Measurements from ENCODE around the gene ZNF467.
A peak's percentile ranks its signal among the peaks of the same experiment; 100 is the strongest.

The ZNF467 gene

GRCh38 chr7:149773446-149774236 lies at the start of gene ZNF467:
Gene ZNF467 (minus strand): TSS chr7:149773588. CDS start chr7:149771032, 2,556 bp downstream.
- Mint-ChIP-seq H3K27ac (peak within 1 kb of the TSS; percentile 87), H3K4me1 (ENCODE audit: low read depth) (peaks cover 43% of the 10 kb centered on the region), H3K36me3 (ENCODE audit: low read depth) (peaks cover 27% of the 10 kb centered on the region), H3K4me3 (peak within 1 kb of the TSS; percentile 91), H3K27me3 (peaks cover 12% of the 10 kb centered on the region), H3K9me3 (no peaks in the 10 kb centered on the region)
- intact Hi-C loops (cut with micrococcal nuclease), result loop anchor here (5.0 kb wide), 1 partner anchor 64 kb away; the partner anchor contains the start of gene ZNF862

GRCh38 chr7:149822353-149822943 lies 49.1 kb upstream of the ZNF467 start:
- intact Hi-C loops (cut with micrococcal nuclease), result no loop called here
- H3K4me1 Mint-ChIP-seq (ENCODE audit: low read depth), result no peaks in the 10 kb centered on the region
- no peaks in the 10 kb centered on the region for H3K27me3 Mint-ChIP-seq
- no peak overlapping the region for H3K4me3 Mint-ChIP-seq
- H3K9me3 Mint-ChIP-seq, result no peaks in the 10 kb centered on the region
- H3K27ac Mint-ChIP-seq, result no peak overlapping the region
- H3K36me3 Mint-ChIP-seq (ENCODE audit: low read depth), result no peaks in the 10 kb centered on the region

- H3K27ac Mint-ChIP-seq, result no peak overlapping the region
- intact Hi-C loops (cut with micrococcal nuclease), result no loop called here
- no peaks in the 10 kb centered on the region for H3K4me1 Mint-ChIP-seq (ENCODE audit: low read depth)
- no peaks in the 10 kb centered on the region for H3K36me3 Mint-ChIP-seq (ENCODE audit: low read depth)
- H3K4me3 Mint-ChIP-seq, result no peak overlapping the region
- no peaks in the 10 kb centered on the region for H3K9me3 Mint-ChIP-seq
- no peaks in the 10 kb centered on the region for H3K27me3 Mint-ChIP-seq
Measured at GRCh38 chr7:149821191-149822148, 48.1 kb upstream of the ZNF467 start.

GRCh38 chr7:149820622-149821190 lies 47.3 kb upstream of the ZNF467 start:
- H3K4me3 Mint-ChIP-seq, result no peak overlapping the region
- H3K36me3 Mint-ChIP-seq (ENCODE audit: low read depth), result no peaks in the 10 kb centered on the region
- no peaks in the 10 kb centered on the region for H3K9me3 Mint-ChIP-seq
- H3K27me3 Mint-ChIP-seq, result no peaks in the 10 kb centered on the region
- H3K27ac Mint-ChIP-seq, result no peak overlapping the region
- H3K4me1 Mint-ChIP-seq (ENCODE audit: low read depth), result no peaks in the 10 kb centered on the region
- intact Hi-C loops (cut with micrococcal nuclease), result no loop called here

GRCh38 chr7:149819961-149820340 lies 46.6 kb upstream of the ZNF467 start:
- no peaks in the 10 kb centered on the region for H3K4me1 Mint-ChIP-seq (ENCODE audit: low read depth)
- H3K27ac Mint-ChIP-seq, result no peak overlapping the region

GRCh38 chr7:149819141-149819960 lies 46.0 kb upstream of the ZNF467 start:
- no peaks in the 10 kb centered on the region for H3K36me3 Mint-ChIP-seq (ENCODE audit: low read depth)
- H3K4me1 Mint-ChIP-seq (ENCODE audit: low read depth), result no peaks in the 10 kb centered on the region
- H3K9me3 Mint-ChIP-seq, result no peaks in the 10 kb centered on the region
- no peaks in the 10 kb centered on the region for H3K27me3 Mint-ChIP-seq
- intact Hi-C loops (cut with micrococcal nuclease), result no loop called here
- no peak overlapping the region for H3K27ac Mint-ChIP-seq
- H3K4me3 Mint-ChIP-seq, result no peak overlapping the region

More at GRCh38 chr7:149819961-149820340, 46.6 kb upstream of the ZNF467 start:
- no peaks in the 10 kb centered on the region for H3K36me3 Mint-ChIP-seq (ENCODE audit: low read depth)
- H3K4me3 Mint-ChIP-seq, result no peak overlapping the region
- H3K9me3 Mint-ChIP-seq, result no peaks in the 10 kb centered on the region
- no peaks in the 10 kb centered on the region for H3K27me3 Mint-ChIP-seq
- intact Hi-C loops (cut with micrococcal nuclease), result no loop called here

- Mint-ChIP-seq H3K27ac (no peak overlapping the region), H3K27me3 (no peaks in the 10 kb centered on the region), H3K36me3 (ENCODE audit: low read depth) (no peaks in the 10 kb centered on the region), H3K9me3 (no peaks in the 10 kb centered on the region), H3K4me3 (no peak overlapping the region), H3K4me1 (ENCODE audit: low read depth) (no peaks in the 10 kb centered on the region)
- intact Hi-C loops (cut with micrococcal nuclease), result no loop called here
Measured at GRCh38 chr7:149818536-149818840, 45.1 kb upstream of the ZNF467 start.

GRCh38 chr7:149817836-149818535 lies 44.6 kb upstream of the ZNF467 start:
- no peaks in the 10 kb centered on the region for H3K9me3 Mint-ChIP-seq
- H3K27me3 Mint-ChIP-seq, result no peaks in the 10 kb centered on the region

GRCh38 chr7:149817301-149817771 lies 43.9 kb upstream of the ZNF467 start:
- no peak overlapping the region for H3K4me3 Mint-ChIP-seq
- H3K27me3 Mint-ChIP-seq, result no peaks in the 10 kb centered on the region
- intact Hi-C loops (cut with micrococcal nuclease), result no loop called here
- H3K36me3 Mint-ChIP-seq (ENCODE audit: low read depth), result no peaks in the 10 kb centered on the region
- no peak overlapping the region for H3K27ac Mint-ChIP-seq
- no peaks in the 10 kb centered on the region for H3K9me3 Mint-ChIP-seq
- H3K4me1 Mint-ChIP-seq (ENCODE audit: low read depth), result no peaks in the 10 kb centered on the region

More at GRCh38 chr7:149817836-149818535, 44.6 kb upstream of the ZNF467 start:
- no peaks in the 10 kb centered on the region for H3K4me1 Mint-ChIP-seq (ENCODE audit: low read depth)
- no peaks in the 10 kb centered on the region for H3K36me3 Mint-ChIP-seq (ENCODE audit: low read depth)
- no peak overlapping the region for H3K4me3 Mint-ChIP-seq
- H3K27ac Mint-ChIP-seq, result no peak overlapping the region
- intact Hi-C loops (cut with micrococcal nuclease), result no loop called here

GRCh38 chr7:149816794-149817193 lies 43.4 kb upstream of the ZNF467 start:
- Mint-ChIP-seq H3K27ac (no peak overlapping the region), H3K9me3 (no peaks in the 10 kb centered on the region), H3K27me3 (no peaks in the 10 kb centered on the region), H3K4me3 (no peak overlapping the region), H3K4me1 (ENCODE audit: low read depth) (no peaks in the 10 kb centered on the region), H3K36me3 (ENCODE audit: low read depth) (no peaks in the 10 kb centered on the region)
- intact Hi-C loops (cut with micrococcal nuclease), result no loop called here

- no peaks in the 10 kb centered on the region for H3K36me3 Mint-ChIP-seq (ENCODE audit: low read depth)
- no peak overlapping the region for H3K27ac Mint-ChIP-seq
- no peaks in the 10 kb centered on the region for H3K4me1 Mint-ChIP-seq (ENCODE audit: low read depth)
- H3K9me3 Mint-ChIP-seq, result no peaks in the 10 kb centered on the region
- intact Hi-C loops (cut with micrococcal nuclease), result no loop called here
- no peaks in the 10 kb centered on the region for H3K27me3 Mint-ChIP-seq
- no peak overlapping the region for H3K4me3 Mint-ChIP-seq
Measured at GRCh38 chr7:149816267-149816751, 42.9 kb upstream of the ZNF467 start.

GRCh38 chr7:149815661-149816266 lies 42.4 kb upstream of the ZNF467 start:
- intact Hi-C loops (cut with micrococcal nuclease), result no loop called here
- Mint-ChIP-seq H3K4me1 (ENCODE audit: low read depth) (no peaks in the 10 kb centered on the region), H3K27ac (no peak overlapping the region), H3K4me3 (no peak overlapping the region), H3K27me3 (no peaks in the 10 kb centered on the region), H3K36me3 (ENCODE audit: low read depth) (no peaks in the 10 kb centered on the region), H3K9me3 (no peaks in the 10 kb centered on the region)
